HepG2 (cell line): ENCODE data around the gene ABCA13. TPM values are rescaled to one million over a fixed set of nuclear protein-coding genes. Genes with fewer than 3 reads are reported as not detected.

Experiments
- CAMTA2 ChIP-seq: sonication (generic); formaldehyde crosslinking; IDR thresholded peaks from 2 replicates; pipeline ENCODE4 v1.4.0; 2020; ENCODE audit warnings: mild to moderate bottlenecking, missing genetic modification reagents, borderline replicate concordance
- CBFB ChIP-seq: sonication (generic); formaldehyde crosslinking; IDR thresholded peaks from 2 replicates; pipeline ENCODE4 v1.4.0; 2020; ENCODE audit warnings: missing genetic modification reagents
- FOXK2 ChIP-seq: fragments of 450-650 bp; IDR thresholded peaks from 2 replicates; pipeline ENCODE4 v1.6.1; 2016
- FOXO1 ChIP-seq: sonication (generic); formaldehyde crosslinking; IDR thresholded peaks from 2 replicates; pipeline ENCODE4 v1.4.0; 2020; ENCODE audit warnings: missing genetic modification reagents
- GLMP ChIP-seq: sonication (generic); formaldehyde crosslinking; IDR thresholded peaks from 2 replicates; pipeline ENCODE4 v1.9.0; 2021; ENCODE audit warnings: missing genetic modification reagents, mild to moderate bottlenecking, borderline replicate concordance
- HES4 ChIP-seq: sonication (generic); formaldehyde crosslinking; IDR thresholded peaks from 2 replicates; pipeline ENCODE4 v1.9.0; 2021; ENCODE audit warnings: mild to moderate bottlenecking, missing genetic modification reagents, borderline replicate concordance
- JARID2 ChIP-seq: sonication (generic); formaldehyde crosslinking; IDR thresholded peaks from 2 replicates; pipeline ENCODE4 v1.8.1; 2023; ENCODE audit warnings: missing genetic modification reagents, inconsistent platforms; ENCODE audit not compliant: insufficient replicate concordance
- KAT8 ChIP-seq: IDR thresholded peaks from 2 replicates; pipeline ENCODE4 v1.6.1; 2016; ENCODE audit warnings: missing genetic modification reagents, missing compliant biosample characterization
- KLF16 ChIP-seq, 2 experiments: sonication (generic) in 1 of 2; formaldehyde crosslinking in 1 of 2; IDR thresholded peaks; 2 replicates each; pipeline versions ENCODE4 v1.6.1 to v1.8.0; 2016 to 2023; ENCODE audit warnings: missing genetic modification reagents in 2 of 2, missing compliant biosample characterization in 1 of 2
- MAFK ChIP-seq, 2 experiments: IDR thresholded peaks in 1 of 2; conservative IDR thresholded peaks in 1 of 2; 2 replicates each; pipeline ENCODE4 v1.6.1; 2011; ENCODE audit warnings: improper control_type of control experiment in 2 of 2, low read length in 2 of 2
- NFIC ChIP-seq: IDR thresholded peaks from 2 replicates; pipeline ENCODE4 v1.6.1; 2012; ENCODE audit warnings: mild to moderate bottlenecking, low read length, inconsistent platforms
- NPAS2 ChIP-seq: sonication (generic); formaldehyde crosslinking; IDR thresholded peaks from 2 replicates; pipeline ENCODE4 v1.8.0; 2022; ENCODE audit warnings: mild to moderate bottlenecking, missing genetic modification reagents, borderline replicate concordance
- PAX8 ChIP-seq: sonication (generic); formaldehyde crosslinking; IDR thresholded peaks from 2 replicates; pipeline ENCODE4 v1.8.0; 2022; ENCODE audit warnings: mild to moderate bottlenecking, missing genetic modification reagents, borderline replicate concordance
- RARG ChIP-seq: sonication (generic); formaldehyde crosslinking; IDR thresholded peaks from 2 replicates; pipeline ENCODE4 v1.4.0; 2020; ENCODE audit warnings: low read depth, mild to moderate bottlenecking, missing genetic modification reagents
- REL ChIP-seq: sonication (generic); formaldehyde crosslinking; conservative IDR thresholded peaks from 2 replicates; pipeline ENCODE4 v1.8.0; 2022; ENCODE audit warnings: mild to moderate bottlenecking, missing genetic modification reagents, moderate library complexity
- REPIN1 ChIP-seq: sonication (generic); formaldehyde crosslinking; IDR thresholded peaks from 2 replicates; pipeline ENCODE4 v1.8.0; 2022; ENCODE audit warnings: missing genetic modification reagents, low read depth, mild to moderate bottlenecking, borderline replicate concordance
- SNRNP70 ChIP-seq: fragments of 200-400 bp; formaldehyde crosslinking; IDR thresholded peaks from 2 replicates; pipeline ENCODE4 v1.6.1; 2017; ENCODE audit warnings: mild to moderate bottlenecking, low read depth, low read length, moderate library complexity
- TCF12 ChIP-seq, 2 experiments: fragments of 450-650 bp in 1 of 2; sonication (generic) in 1 of 2; formaldehyde crosslinking in 1 of 2; IDR thresholded peaks; 2 replicates each; pipeline versions ENCODE4 v1.6.1 to v1.8.0; 2017 to 2022; ENCODE audit warnings: antibody characterized with exemption in 1 of 2, mild to moderate bottlenecking in 1 of 2, missing genetic modification reagents in 1 of 2, moderate library complexity in 1 of 2
- ZBTB3 ChIP-seq: sonication (generic); formaldehyde crosslinking; IDR thresholded peaks from 2 replicates; pipeline ENCODE4 v1.4.0; 2020; ENCODE audit warnings: low read depth, mild to moderate bottlenecking, moderate library complexity, missing genetic modification reagents, borderline replicate concordance
- ZFYVE20 ChIP-seq: sonication (generic); formaldehyde crosslinking; IDR thresholded peaks from 2 replicates; pipeline ENCODE4 v1.8.0; 2023; ENCODE audit warnings: low read depth, mild to moderate bottlenecking, moderate library complexity, missing genetic modification reagents, borderline replicate concordance
- ZNF253 ChIP-seq: sonication (generic); formaldehyde crosslinking; IDR thresholded peaks from 2 replicates; pipeline ENCODE4 v1.8.0; 2022; ENCODE audit warnings: mild to moderate bottlenecking, missing genetic modification reagents, borderline replicate concordance
- ZNF292 ChIP-seq: sonication (generic); formaldehyde crosslinking; IDR thresholded peaks from 2 replicates; pipeline ENCODE4 v1.8.1; 2022; ENCODE audit warnings: mild to moderate bottlenecking, low read depth, missing genetic modification reagents, borderline replicate concordance
- ZNF34 ChIP-seq: sonication (generic); formaldehyde crosslinking; IDR thresholded peaks from 2 replicates; pipeline ENCODE4 v1.4.0; 2020; ENCODE audit warnings: mild to moderate bottlenecking, missing genetic modification reagents, borderline replicate concordance
- ZNF572 ChIP-seq: sonication (generic); formaldehyde crosslinking; IDR thresholded peaks from 2 replicates; pipeline ENCODE4 v1.5.1; 2020; ENCODE audit warnings: mild to moderate bottlenecking, missing genetic modification reagents
- ZNF660 ChIP-seq: sonication (generic); formaldehyde crosslinking; IDR thresholded peaks from 2 replicates; pipeline ENCODE4 v1.5.1; 2020; ENCODE audit warnings: mild to moderate bottlenecking, low read depth, missing genetic modification reagents, borderline replicate concordance
- ZNF766 ChIP-seq: sonication (generic); formaldehyde crosslinking; IDR thresholded peaks from 2 replicates; pipeline ENCODE4 v1.5.0; 2020; ENCODE audit warnings: missing genetic modification reagents, borderline replicate concordance
- ZNF784 ChIP-seq: sonication (generic); formaldehyde crosslinking; IDR thresholded peaks from 2 replicates; pipeline ENCODE4 v1.5.1; 2020; ENCODE audit warnings: missing genetic modification reagents, mild to moderate bottlenecking, borderline replicate concordance
- ZNF879 ChIP-seq: sonication (generic); formaldehyde crosslinking; IDR thresholded peaks from 2 replicates; pipeline ENCODE4 v1.8.1; 2023; ENCODE audit warnings: missing genetic modification reagents
- polyA plus RNA-seq, 8 experiments: library from polyadenylated mRNA; depleted of rRNA in 3 of 8; stranded (reverse) in 7 of 8; unstranded in 1 of 8; fragments of >200 nt; fragmentation: Illumina TruSeq in 4 of 8; extraction: Trizol in 4 of 8; gene quantifications; 2 replicates each; pipeline versions ENCODE4 v1.2.1 to v1.2.3, GENCODE V29; 2011 to 2016; ENCODE audit warnings: low read depth in 4 of 8, missing spikeins in 1 of 8, mixed read lengths in 1 of 8; ENCODE audit not compliant: insufficient read depth in 1 of 8
- total RNA-seq, 5 experiments: library from RNA; depleted of rRNA; stranded (reverse); fragments of >200 nt; fragmentation: Illumina TruSeq; extraction: Trizol; gene quantifications; 2 replicates each; pipeline ENCODE4 v1.2.3, GENCODE V29; 2016; ENCODE audit warnings: low read depth in 1 of 5
- TF ChIP-seq, protein P1 (sequence below): sonication (generic); formaldehyde crosslinking; IDR thresholded peaks from 2 replicates; pipeline ENCODE4 v1.8.1; 2023; ENCODE audit warnings: mild to moderate bottlenecking, missing genetic modification reagents, borderline replicate concordance

ABCA13 gene
- total and polyA plus RNA-seq, 2 of the 13 experiments (the other 11 are each of a cell fraction or from before 2014, with no cell fraction given): 0.03 TPM; not detected in 1

DNA sequence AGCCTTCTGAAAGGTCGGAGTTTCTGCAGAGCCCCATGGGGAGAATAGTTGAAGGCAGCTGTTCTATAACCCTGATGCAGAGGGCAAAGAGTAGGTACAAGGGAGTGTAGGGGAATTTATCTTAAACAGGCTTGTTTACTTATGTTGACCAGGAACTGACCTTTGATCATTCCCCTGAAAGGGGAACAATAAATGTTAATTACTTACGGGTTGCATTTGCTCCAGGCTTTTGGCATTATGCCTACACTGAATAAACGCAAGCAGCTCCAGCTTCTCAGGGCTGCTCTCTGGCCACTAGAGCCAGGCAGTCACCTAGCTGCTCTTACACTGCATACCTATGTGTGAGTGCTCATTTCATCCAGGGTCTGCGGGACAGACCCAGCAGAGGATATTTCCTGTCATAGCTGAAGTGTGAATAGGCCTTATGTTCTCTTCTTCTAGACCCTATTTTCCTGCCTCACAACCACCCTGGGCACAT lies 26.9 kb upstream of the ABCA13 start (continued):
- TF ChIP-seq PAX8 (CRISPR knock-in tag) (no peak), REL (no peak), TCF12 (IDR thresholded peaks at IDR 0.05) (no peak), TCF12 (CRISPR knock-in tag; IDR thresholded peaks at IDR 0.05) (peak; percentile 83), MAFK (conservative IDR thresholded peaks at IDR 0.05 in 1 of 2, IDR thresholded peaks at IDR 0.05 in 1 of 2; ENCODE audit: low read length in 2 of 2) (no peak), RARG (CRISPR knock-in tag) (no peak), ZNF660 (no peak), ZBTB3 (CRISPR knock-in tag) (peak; percentile 63; the same call in 1 of the 2 replicates), NPAS2 (CRISPR knock-in tag) (no peak), GLMP (CRISPR knock-in tag) (no peak), KLF16 (CRISPR knock-in tag; IDR thresholded peaks at IDR 0.05) (peak in 1 of 2 experiments; percentile 81; a peak in 2 of 4 replicates), ZNF572 (no peak), CAMTA2 (CRISPR knock-in tag) (no peak), ZNF766 (0 out of 2 replicates have a peak, but pooled peaks have one; percentile 53), FOXK2 (peak; percentile 87), ZFYVE20 (CRISPR knock-in tag) (no peak), FOXO1 (CRISPR knock-in tag) (peak; percentile 90; the same call in 1 of the 2 replicates), HES4 (CRISPR knock-in tag) (no peak), REPIN1 (CRISPR knock-in tag) (peak; percentile 50; the same call in 1 of the 2 replicates), SNRNP70 (no peak), ZNF784 (no peak), ZNF34 (CRISPR knock-in tag) (no peak), ZNF879 (CRISPR knock-in tag) (no peak), NFIC (peak; percentile 93), ZNF253 (no peak), JARID2 (CRISPR knock-in tag) (no peak), KAT8 (CRISPR knock-in tag) (peak; percentile 73), ZNF292 (CRISPR knock-in tag) (peak; percentile 30; the same call in 1 of the 2 replicates), CBFB (0 out of 2 replicates have a peak, but pooled peaks have one; percentile 51)
- TF ChIP-seq, protein P1, sequence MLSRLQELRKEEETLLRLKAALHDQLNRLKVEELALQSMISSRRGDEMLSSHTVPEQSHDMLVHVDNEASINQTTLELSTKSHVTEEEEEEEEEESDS: peak; percentile 42; the same call in 1 of the 2 replicates
